GM12872 (cell line): ENCODE results near the gene IFFO2.
A peak's percentile ranks its signal among the peaks of the same experiment; 100 is the strongest.

Experiments used
- CTCF ChIP-seq: IDR thresholded peaks from 3 replicates; pipeline ENCODE4 v1.5.1; 2011; ENCODE audit warnings: low read depth, mild to moderate bottlenecking, low read length, moderate library complexity; ENCODE audit not compliant: insufficient read depth

IFFO2 gene

GRCh38 chr1:18949686-18950400 is 6.6 kb downstream of the IFFO2 start:
- peak; percentile 50 for TF ChIP-seq CTCF

GRCh38 chr1:18948913-18949685 is 7.4 kb downstream of the IFFO2 start:
- TF ChIP-seq CTCF = no peak

GRCh38 chr1:18948048-18948912 is 8.2 kb downstream of the IFFO2 start:
- no peak for TF ChIP-seq CTCF

GRCh38 chr1:18947570-18947969 is 8.9 kb downstream of the IFFO2 start:
- no peak for TF ChIP-seq CTCF

GRCh38 chr1:18946550-18947381 is 9.7 kb downstream of the IFFO2 start:
- no peak for TF ChIP-seq CTCF

GRCh38 chr1:18945401-18945849 is 11.1 kb downstream of the IFFO2 start:
- no peak for TF ChIP-seq CTCF
